Gastrocnemius medialis (tissue), 4 donors: ENCODE data around the gene PICK1. TPM values are rescaled to one million over a fixed set of nuclear protein-coding genes. Genes with fewer than 3 reads are reported as not detected.
A peak's percentile ranks its signal among the peaks of the same experiment; 100 is the strongest.

ENCODE experiments used
- ATAC-seq, 2 donors: fragments of 150-250 bp; one replicate each; pipeline ENCODE4 v1.9.1; 2016
- DNase-seq, 2 donors: peaks; one replicate each; pipeline ENCODE4 v3.0.0-alpha.2; 2019
- H3K27ac ChIP-seq, 4 donors: fragments of 200-600 bp; sonication (generic); 1 replicate in 1 of 4; 2 replicates in 3 of 4; pipeline ENCODE4 v1.5.1; 2016 to 2018; ENCODE audit warnings: mild to moderate bottlenecking in 2 of 4, moderate library complexity in 1 of 4
- H3K27me3 ChIP-seq, 3 donors: fragments of 200-600 bp; sonication (generic) in 2 of 3; 1 replicate in 1 of 3; 2 replicates in 2 of 3; pipeline versions ENCODE4 v1.5.1 to v1.6.0; 2016 to 2019; ENCODE audit warnings: mild to moderate bottlenecking in 1 of 3, moderate library complexity in 1 of 3
- H3K36me3 ChIP-seq, 2 donors: fragments of 200-600 bp; sonication (generic) in 1 of 2; one replicate each; pipeline ENCODE4 v1.5.1; 2017 to 2018
- H3K4me1 ChIP-seq, 2 donors: fragments of 200-600 bp; sonication (generic) in 1 of 2; one replicate each; pipeline ENCODE4 v1.5.1; 2016 to 2017; ENCODE audit warnings: mild to moderate bottlenecking in 2 of 2
- H3K4me3 ChIP-seq, 4 donors: fragments of 200-600 bp; sonication (generic) in 3 of 4; 1 replicate in 1 of 4; 2 replicates in 3 of 4; pipeline ENCODE4 v1.5.1; 2016 to 2019; ENCODE audit warnings: mild to moderate bottlenecking in 2 of 4
- H3K9me3 ChIP-seq, 3 donors: fragments of 200-600 bp; sonication (generic) in 2 of 3; 1 replicate in 1 of 3; 2 replicates in 2 of 3; pipeline ENCODE4 v1.5.1; 2016 to 2019
- POLR2A ChIP-seq, 2 donors: fragments of 450-650 bp; IDR thresholded peaks; one replicate each; pipeline ENCODE4 v1.6.1; 2017; ENCODE audit warnings: antibody characterized with exemption in 2 of 2, mild to moderate bottlenecking in 2 of 2, moderate library complexity in 2 of 2
- in situ Hi-C, 4 donors: fragments of 200-750 bp; cut with MboI; loops; one replicate each; pipeline versions ENCODE4 v1.15.0 to v1.8.0; 2017; ENCODE audit warnings: low sequenced_read_pairs in 4 of 4
- intact Hi-C: fragments of 100-400 bp; cut with DNase I; formaldehyde crosslinking; loops from one replicate; pipeline ENCODE4 v1.15.1; 2023; ENCODE audit warnings: low total_unique reads
- total RNA-seq, 4 donors: library from RNA; depleted of rRNA; stranded (reverse); fragments of >200 nt; gene quantifications; one replicate each; pipeline versions ENCODE4 v1.1.0 to v1.2.3, GENCODE V29; 2016
- TF ChIP-seq, protein P1 (sequence below), 5 experiments: fragments of 450-650 bp in 3 of 5; fragments of 200-600 bp in 2 of 5; sonication (generic) in 2 of 5; IDR thresholded peaks in 4 of 5; conservative IDR thresholded peaks in 1 of 5; 1 replicate in 4 of 5; 2 replicates in 1 of 5; pipeline ENCODE4 v1.5.1; 2016 to 2019; ENCODE audit warnings: antibody characterized with exemption in 5 of 5, mild to moderate bottlenecking in 3 of 5, moderate library complexity in 3 of 5

Gene PICK1
- total RNA-seq, 4 donors from 2014 or later, result 36.4 to 63.8 (median 50.1) TPM

- Histone ChIP-seq H3K27ac (peak overlapping the region; percentile 97 to 100 (median 98)), H3K4me1 (peaks cover 51 to 61% of the 10 kb centered on the region in 2 donors), H3K36me3 (peaks cover 0 to 42% of the 10 kb centered on the region in 2 donors), H3K27me3 (no peaks in the 10 kb centered on the region), H3K4me3 (no peak overlapping the region), H3K9me3 (no peaks in the 10 kb centered on the region)
- DNase-seq (no peak), ATAC-seq (no peak)
- in situ Hi-C loops (loop anchor here in 1 of 4 donors (25.0 kb wide), 1 partner anchor 492 kb away; the partner anchor contains the start of gene DMC1), intact Hi-C loops (no loop called here)
- TF ChIP-seq, protein P1, sequence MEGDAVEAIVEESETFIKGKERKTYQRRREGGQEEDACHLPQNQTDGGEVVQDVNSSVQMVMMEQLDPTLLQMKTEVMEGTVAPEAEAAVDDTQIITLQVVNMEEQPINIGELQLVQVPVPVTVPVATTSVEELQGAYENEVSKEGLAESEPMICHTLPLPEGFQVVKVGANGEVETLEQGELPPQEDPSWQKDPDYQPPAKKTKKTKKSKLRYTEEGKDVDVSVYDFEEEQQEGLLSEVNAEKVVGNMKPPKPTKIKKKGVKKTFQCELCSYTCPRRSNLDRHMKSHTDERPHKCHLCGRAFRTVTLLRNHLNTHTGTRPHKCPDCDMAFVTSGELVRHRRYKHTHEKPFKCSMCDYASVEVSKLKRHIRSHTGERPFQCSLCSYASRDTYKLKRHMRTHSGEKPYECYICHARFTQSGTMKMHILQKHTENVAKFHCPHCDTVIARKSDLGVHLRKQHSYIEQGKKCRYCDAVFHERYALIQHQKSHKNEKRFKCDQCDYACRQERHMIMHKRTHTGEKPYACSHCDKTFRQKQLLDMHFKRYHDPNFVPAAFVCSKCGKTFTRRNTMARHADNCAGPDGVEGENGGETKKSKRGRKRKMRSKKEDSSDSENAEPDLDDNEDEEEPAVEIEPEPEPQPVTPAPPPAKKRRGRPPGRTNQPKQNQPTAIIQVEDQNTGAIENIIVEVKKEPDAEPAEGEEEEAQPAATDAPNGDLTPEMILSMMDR (IDR thresholded peaks at IDR 0.05 in 4 of 5, conservative IDR thresholded peaks at IDR 0.05 in 1 of 5), result no peak
- peak in 1 of 2 donors; percentile 7 for TF ChIP-seq POLR2A (IDR thresholded peaks at IDR 0.05)
Observed at GRCh38 chr22:38070250-38070921, 13.2 kb downstream of the PICK1 start.

DNA sequence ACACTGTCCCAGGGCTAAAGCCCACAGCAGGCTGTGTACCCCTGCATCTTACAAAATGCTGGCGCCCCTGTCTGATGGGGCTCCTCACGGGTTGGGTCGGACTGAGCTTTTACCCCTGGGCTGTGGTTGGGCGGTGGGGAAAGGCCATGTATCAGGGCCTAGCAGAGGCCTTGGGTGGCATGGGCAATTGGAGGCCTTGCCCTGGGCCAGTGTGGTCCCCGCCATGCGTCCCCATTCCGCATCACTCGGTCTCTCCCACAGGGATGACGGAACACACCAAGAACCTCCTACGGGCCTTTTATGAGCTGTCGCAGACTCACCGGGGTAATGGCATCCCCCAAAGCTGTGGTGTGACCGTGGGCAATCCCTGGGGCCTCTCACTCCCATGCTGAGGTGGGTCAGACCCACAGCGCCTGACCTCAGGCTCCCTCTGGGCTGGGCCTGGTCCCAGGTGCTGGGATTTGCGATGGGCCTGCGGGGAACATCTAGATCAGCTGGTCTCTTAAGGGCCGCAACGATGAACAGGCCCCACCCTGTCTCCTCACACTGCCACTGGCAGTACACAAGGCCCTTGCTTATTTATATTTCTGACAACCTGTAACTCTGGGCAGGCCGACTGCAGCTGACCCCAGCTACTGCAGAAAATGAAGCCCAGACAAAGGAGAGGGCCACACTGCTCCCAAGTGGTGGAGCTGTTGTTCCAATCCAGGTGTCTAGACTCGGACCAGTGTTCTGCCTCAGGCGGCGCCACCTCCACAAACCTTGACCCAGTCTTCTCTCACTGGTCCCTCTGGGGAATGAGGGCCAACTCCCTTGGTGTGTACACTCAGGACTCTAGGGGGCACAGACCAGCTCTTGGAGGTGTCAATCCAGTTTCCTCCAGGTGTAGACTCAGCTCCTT lies 14.5 kb downstream of the PICK1 start:
- Histone ChIP-seq H3K27ac (peak overlapping the region; percentile 97 to 100 (median 98)), H3K4me1 (peaks cover 43 to 49% of the 10 kb centered on the region in 2 donors), H3K9me3 (no peaks in the 10 kb centered on the region), H3K36me3 (peaks cover 0 to 31% of the 10 kb centered on the region in 2 donors), H3K27me3 (no peaks in the 10 kb centered on the region), H3K4me3 (no peak overlapping the region)
- intact Hi-C loops (no loop called here), in situ Hi-C loops (loop anchor here in 1 of 4 donors (25.0 kb wide), 1 partner anchor 491 kb away; the partner anchor contains the start of gene DMC1)
- no peak for TF ChIP-seq POLR2A (IDR thresholded peaks at IDR 0.05)
- TF ChIP-seq, protein P1 (IDR thresholded peaks at IDR 0.05 in 4 of 5, conservative IDR thresholded peaks at IDR 0.05 in 1 of 5), result no peak
- DNase-seq (peak in 1 of 2 donors; percentile 29), ATAC-seq (no peak)

DNA sequence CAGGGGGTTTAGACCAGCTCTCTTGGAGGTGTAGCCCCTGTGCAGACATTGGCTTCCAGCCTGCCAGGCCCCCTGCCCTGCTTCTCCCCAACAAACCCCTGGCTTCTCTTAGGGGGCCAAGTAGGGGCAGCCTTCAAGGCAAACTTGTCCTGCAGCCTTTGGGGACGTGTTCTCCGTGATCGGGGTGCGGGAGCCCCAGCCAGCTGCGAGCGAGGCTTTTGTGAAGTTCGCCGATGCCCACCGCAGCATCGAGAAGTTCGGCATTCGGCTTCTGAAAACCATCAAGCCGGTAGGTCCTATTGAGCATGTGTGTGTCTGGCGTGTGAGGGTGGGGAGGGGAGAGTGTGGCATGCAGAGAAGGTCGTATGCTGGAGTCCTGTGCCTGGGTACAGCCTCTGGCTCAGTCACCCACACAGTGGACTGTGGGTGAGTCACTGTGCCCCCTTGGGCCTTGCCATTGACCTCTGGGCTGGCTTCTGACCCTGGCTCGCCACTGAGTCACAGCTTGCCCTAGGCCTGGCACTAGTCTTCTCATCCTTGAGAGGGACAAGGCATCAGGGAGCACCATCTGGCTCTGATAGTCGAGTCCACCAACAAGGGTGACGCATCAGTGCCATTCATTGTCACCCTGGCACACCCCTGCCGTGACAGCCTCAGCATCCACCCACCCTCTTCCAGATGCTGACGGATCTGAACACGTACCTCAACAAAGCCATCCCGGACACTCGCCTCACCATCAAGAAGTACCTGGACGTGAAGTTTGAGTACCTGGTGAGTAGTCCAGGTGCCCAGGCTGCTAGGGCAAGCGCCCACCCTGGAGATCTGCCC lies 15.3 kb downstream of the PICK1 start:
- Histone ChIP-seq H3K4me3 (no peak overlapping the region), H3K27ac (peak overlapping the region in 2 of 4 donors; percentile 99 to 100), H3K36me3 (peaks cover 0 to 31% of the 10 kb centered on the region in 2 donors), H3K4me1 (peaks cover 35 to 41% of the 10 kb centered on the region in 2 donors), H3K27me3 (no peaks in the 10 kb centered on the region), H3K9me3 (no peaks in the 10 kb centered on the region)
- TF ChIP-seq, protein P1 (IDR thresholded peaks at IDR 0.05 in 4 of 5, conservative IDR thresholded peaks at IDR 0.05 in 1 of 5), result no peak
- intact Hi-C loops, result no loop called here
- DNase-seq (no peak), ATAC-seq (no peak)
- in situ Hi-C loops, result loop anchor here in 1 of 4 donors (25.0 kb wide), 1 partner anchor 490 kb away; the partner anchor contains the start of gene DMC1
